HAP-1 (cell line): Measurements from ENCODE around the gene MGLL.

Experiments used
- DNase-seq, 2 experiments: peaks; one replicate each; pipeline ENCODE4 v3.0.0-alpha.2; 2016 to 2020; ENCODE audit warnings: low spot score in 2 of 2
- H3K27me3 ChIP-seq: fragments of 250-450 bp; sonication (Bioruptor Pico); 2 replicates; pipeline ENCODE4 v1.5.1; 2020; ENCODE audit warnings: low read depth, mild to moderate bottlenecking, moderate library complexity
- H3K36me3 ChIP-seq: fragments of 250-450 bp; sonication (Bioruptor Pico); replicated peaks from 2 replicates; pipeline ENCODE4 v1.5.1; 2020; ENCODE audit warnings: mild to moderate bottlenecking
- H3K4me1 ChIP-seq: fragments of 250-450 bp; sonication (Bioruptor Pico); 2 replicates; pipeline ENCODE4 v1.5.1; 2020; ENCODE audit warnings: mild to moderate bottlenecking
- H3K4me3 ChIP-seq: fragments of 250-450 bp; sonication (Bioruptor Pico); 2 replicates; pipeline ENCODE4 v1.5.1; 2020; ENCODE audit warnings: mild to moderate bottlenecking, moderate library complexity
- H3K9me3 ChIP-seq: fragments of 250-450 bp; sonication (Bioruptor Pico); 2 replicates; pipeline ENCODE4 v1.5.1; 2020; ENCODE audit warnings: mild to moderate bottlenecking, moderate library complexity
- in situ Hi-C: fragments of 300-500 bp; cut with MboI; formaldehyde crosslinking; loops from 3 replicates; pipeline ENCODE4 v1.14.3; 2020; ENCODE audit warnings: low sequenced_read_pairs, inconsistent platforms, mixed read lengths

MGLL gene

GRCh38 chr3:127733781-127734180 is 88.5 kb downstream of the MGLL start:
- in situ Hi-C loops: no loop called here
- Histone ChIP-seq H3K4me1 (0 out of 2 replicates have a peak, but pooled peaks cover 2% of the 10 kb centered on the region), H3K36me3 (no peaks in the 10 kb centered on the region), H3K27me3 (peaks cover 12% of the 10 kb centered on the region), H3K4me3 (no peak overlapping the region), H3K9me3 (no peaks in the 10 kb centered on the region)
- no peak for DNase-seq

DNA sequence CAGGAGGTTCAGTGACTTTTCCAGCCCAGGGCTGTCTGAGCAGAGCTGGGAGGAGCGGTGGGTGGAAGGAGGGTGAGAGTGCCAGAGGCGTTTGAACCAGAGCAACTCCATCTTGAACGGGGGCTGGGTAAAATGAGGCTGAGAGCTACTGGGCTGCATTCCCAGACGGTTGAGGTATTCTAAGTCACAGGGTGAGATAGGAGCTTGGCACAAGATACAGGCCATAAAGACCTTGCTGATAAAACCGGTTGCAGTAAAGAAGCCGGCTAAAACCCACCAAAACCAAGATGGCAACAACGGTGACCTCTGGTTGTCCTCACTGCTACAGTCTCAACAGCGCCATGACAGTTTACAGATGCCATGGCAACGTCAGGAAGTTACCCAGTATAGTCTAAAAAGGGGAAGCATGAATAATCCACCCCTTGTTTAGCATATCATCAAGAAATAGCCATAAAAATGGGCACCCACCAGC is 89.4 kb downstream of the MGLL start:
- H3K36me3 ChIP-seq: no peaks in the 10 kb centered on the region
- DNase-seq: no peak
- peaks cover 12% of the 10 kb centered on the region for H3K27me3 ChIP-seq
- H3K9me3 ChIP-seq: no peaks in the 10 kb centered on the region
- H3K4me1 ChIP-seq: 0 out of 2 replicates have a peak, but pooled peaks cover 2% of the 10 kb centered on the region
- in situ Hi-C loops: no loop called here
- no peak overlapping the region for H3K4me3 ChIP-seq

GRCh38 chr3:127732303-127732702 is 90.0 kb downstream of the MGLL start:
- H3K27me3 ChIP-seq: peaks cover 12% of the 10 kb centered on the region
- DNase-seq: no peak
- no peaks in the 10 kb centered on the region for H3K9me3 ChIP-seq
- in situ Hi-C loops: no loop called here
- H3K4me1 ChIP-seq: 0 out of 2 replicates have a peak, but pooled peaks cover 2% of the 10 kb centered on the region
- H3K36me3 ChIP-seq: no peaks in the 10 kb centered on the region
- no peak overlapping the region for H3K4me3 ChIP-seq

DNA sequence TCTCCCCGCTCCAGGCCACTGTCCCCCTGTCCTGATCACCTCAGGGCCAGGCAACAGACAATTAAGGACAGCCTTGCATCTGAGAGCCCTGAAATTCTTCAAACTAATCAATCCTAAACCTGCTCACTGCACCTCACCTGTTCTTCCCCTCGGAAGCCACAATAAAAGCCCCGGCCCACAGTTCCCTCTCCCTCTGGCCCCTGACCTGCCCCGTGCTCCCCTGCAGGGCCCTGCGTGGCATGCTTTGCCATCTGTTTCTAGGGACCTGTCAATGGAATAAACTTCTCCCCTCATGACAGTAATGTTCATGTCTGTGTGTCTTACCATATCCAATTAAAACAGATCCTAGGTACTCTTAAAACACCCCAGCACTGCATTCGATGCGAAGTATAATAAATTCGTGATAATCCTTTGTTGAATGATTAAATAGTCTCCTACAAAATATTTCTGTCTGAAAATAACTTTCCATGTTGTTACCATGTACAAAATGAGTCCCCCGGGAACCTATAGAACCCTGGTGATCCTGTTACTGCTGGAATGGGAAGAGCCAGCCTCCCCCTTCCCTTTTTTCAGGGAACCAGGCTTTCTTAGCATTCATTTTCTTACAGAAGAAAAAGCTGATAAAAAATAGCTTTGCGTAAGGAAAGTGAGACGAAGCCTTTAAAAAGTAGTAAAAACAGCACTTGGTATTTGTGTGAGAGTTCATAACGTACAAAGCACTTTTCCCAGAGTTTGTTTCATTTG is 90.6 kb downstream of the MGLL start:
- in situ Hi-C loops: no loop called here
- Histone ChIP-seq H3K9me3 (no peaks in the 10 kb centered on the region), H3K4me3 (no peak overlapping the region), H3K4me1 (0 out of 2 replicates have a peak, but pooled peaks cover 2% of the 10 kb centered on the region), H3K36me3 (no peaks in the 10 kb centered on the region), H3K27me3 (peaks cover 12% of the 10 kb centered on the region)
- DNase-seq: no peak

DNA sequence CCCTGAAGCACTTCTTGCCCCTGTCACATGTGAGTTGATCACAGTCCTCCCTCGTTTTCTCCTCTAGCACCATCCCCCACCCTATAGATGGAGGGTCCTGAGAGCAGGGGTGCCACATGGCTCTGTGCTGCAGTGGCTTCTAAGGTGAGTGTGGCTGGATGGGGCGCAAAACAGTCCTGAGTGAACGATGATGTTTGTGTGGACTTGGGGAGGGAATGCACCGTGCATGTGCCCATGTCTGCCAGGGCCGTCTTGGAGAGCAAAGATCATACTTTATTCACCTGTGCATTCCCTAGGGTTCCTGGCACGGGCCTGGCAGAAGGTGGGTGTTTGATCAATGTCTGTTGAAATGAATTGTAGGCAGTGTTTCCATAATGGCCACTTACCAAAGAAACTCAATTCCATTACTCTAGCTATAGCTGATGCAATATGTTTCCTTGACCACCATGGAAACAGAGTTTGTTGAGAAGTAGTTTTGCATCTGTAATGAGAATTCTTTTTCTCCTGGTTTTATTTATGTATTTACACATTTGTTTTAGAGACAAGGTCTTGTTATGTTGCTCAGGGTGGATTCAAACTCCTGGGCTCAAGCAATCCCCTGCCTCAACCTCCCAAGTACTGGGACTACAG is 91.5 kb downstream of the MGLL start:
- Histone ChIP-seq H3K36me3 (no peaks in the 10 kb centered on the region), H3K4me1 (0 out of 2 replicates have a peak, but pooled peaks cover 2% of the 10 kb centered on the region), H3K4me3 (no peak overlapping the region), H3K9me3 (no peaks in the 10 kb centered on the region), H3K27me3 (peaks cover 11% of the 10 kb centered on the region)
- in situ Hi-C loops: no loop called here
- DNase-seq: no peak

GRCh38 chr3:127730171-127730570 is 92.1 kb downstream of the MGLL start:
- Histone ChIP-seq H3K9me3 (no peaks in the 10 kb centered on the region), H3K4me3 (no peak overlapping the region), H3K36me3 (no peaks in the 10 kb centered on the region), H3K27me3 (peaks cover 5% of the 10 kb centered on the region), H3K4me1 (0 out of 2 replicates have a peak, but pooled peaks cover 2% of the 10 kb centered on the region)
- in situ Hi-C loops: no loop called here
- no peak for DNase-seq

GRCh38 chr3:127729556-127730056 is 92.7 kb downstream of the MGLL start:
- in situ Hi-C loops: no loop called here
- no peaks in the 10 kb centered on the region; the same call in 1 of the 2 replicates for H3K27me3 ChIP-seq
- no peak overlapping the region for H3K4me3 ChIP-seq
- DNase-seq: no peak
- H3K4me1 ChIP-seq: no peaks in the 10 kb centered on the region
- H3K36me3 ChIP-seq: no peaks in the 10 kb centered on the region
- H3K9me3 ChIP-seq: no peaks in the 10 kb centered on the region

DNA sequence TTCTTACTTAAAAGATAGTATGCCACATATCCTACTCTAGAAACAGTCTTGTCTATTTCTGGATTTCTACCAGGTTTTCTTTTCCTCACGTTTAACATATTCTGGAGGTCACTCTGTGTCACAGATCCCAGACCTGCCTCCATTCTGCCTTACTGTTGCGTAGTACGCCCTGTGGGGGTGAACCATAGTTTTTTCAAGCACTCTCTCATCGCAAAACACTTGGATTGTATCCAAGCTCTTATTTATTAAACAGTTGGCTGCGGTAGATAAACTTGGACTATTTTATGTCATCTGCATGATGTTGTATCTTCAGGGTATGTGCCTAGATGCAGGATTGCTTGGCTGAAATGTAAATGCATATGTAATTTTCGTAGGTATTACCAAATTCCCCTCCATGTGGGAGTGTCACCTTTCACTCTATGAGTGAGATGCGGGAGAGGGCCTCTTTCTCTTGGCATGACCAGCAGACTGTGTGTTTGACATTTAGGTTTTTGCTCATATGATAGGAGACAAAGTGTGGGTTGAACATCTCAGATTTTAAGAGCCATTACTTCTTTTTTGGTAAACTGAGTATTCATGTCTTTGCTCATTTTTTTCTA is 93.8 kb downstream of the MGLL start:
- in situ Hi-C loops: no loop called here
- DNase-seq: no peak
- Histone ChIP-seq H3K36me3 (no peaks in the 10 kb centered on the region), H3K9me3 (no peaks in the 10 kb centered on the region), H3K4me3 (no peak overlapping the region), H3K27me3 (no peaks in the 10 kb centered on the region; the same call in 1 of the 2 replicates), H3K4me1 (no peaks in the 10 kb centered on the region)

DNA sequence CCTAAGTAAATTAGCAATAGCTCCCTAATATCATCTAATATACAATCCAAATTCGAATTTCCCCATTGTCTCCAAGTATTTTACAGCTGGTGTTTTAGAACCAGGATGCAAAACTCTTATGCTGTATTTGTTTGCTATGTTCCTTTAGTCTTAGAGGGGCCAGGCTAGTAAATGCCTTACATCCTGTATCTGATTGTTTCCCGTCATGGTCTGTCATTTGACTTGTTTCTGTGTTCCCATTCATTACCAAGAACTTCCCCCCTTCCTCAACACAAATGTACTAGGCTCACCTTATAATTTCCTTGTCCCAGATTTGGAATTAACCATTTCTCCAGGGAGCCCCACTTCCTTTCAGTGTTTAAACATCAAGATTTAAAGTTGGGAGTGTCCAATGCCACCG is 95.4 kb downstream of the MGLL start:
- Histone ChIP-seq H3K27me3 (no peaks in the 10 kb centered on the region; the same call in 1 of the 2 replicates), H3K4me3 (no peak overlapping the region), H3K9me3 (no peaks in the 10 kb centered on the region), H3K36me3 (no peaks in the 10 kb centered on the region), H3K4me1 (no peaks in the 10 kb centered on the region)
- in situ Hi-C loops: no loop called here
- DNase-seq: no peak

GRCh38 chr3:127723011-127723567 is 99.2 kb downstream of the MGLL start:
- DNase-seq: no peak
- H3K4me1 ChIP-seq: no peaks in the 10 kb centered on the region
- in situ Hi-C loops: no loop called here
- no peaks in the 10 kb centered on the region for H3K36me3 ChIP-seq
- H3K27me3 ChIP-seq: no peaks in the 10 kb centered on the region; the same call in none of the 2 replicates
- no peaks in the 10 kb centered on the region for H3K9me3 ChIP-seq
- H3K4me3 ChIP-seq: no peak overlapping the region

DNA sequence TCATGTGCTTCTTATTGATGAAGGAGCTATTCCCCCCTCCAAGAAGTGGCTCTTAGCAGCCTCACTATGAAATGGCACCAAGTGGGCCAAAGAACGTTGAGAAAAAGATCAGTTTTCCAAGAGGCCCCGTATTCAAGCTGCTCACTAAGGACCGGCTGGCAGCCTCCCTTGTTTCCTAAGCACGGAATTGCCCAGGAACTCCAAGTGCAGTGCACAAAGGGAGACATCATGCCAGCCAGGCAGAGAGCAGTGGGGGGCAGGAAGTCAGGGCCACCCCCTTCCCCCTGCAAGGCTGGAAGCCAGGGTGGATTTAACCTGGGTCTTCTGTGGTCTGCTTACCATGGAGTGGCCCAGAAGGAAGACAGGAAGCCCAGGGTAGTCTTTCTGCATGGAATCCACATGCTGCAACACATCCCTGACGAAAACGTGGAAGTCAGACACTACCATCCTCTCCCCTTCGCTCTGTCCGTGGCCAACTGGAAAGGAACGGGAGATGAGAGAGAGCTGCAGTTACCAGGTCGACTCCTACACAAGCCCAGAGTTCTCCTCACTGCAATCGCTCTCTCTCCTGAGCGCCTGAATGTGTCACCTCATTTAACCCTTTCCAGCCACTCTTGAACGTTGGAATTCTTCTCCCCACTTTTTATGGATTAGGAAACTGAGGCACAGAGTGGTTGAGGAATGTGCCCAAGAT is 100.1 kb downstream of the MGLL start:
- Histone ChIP-seq H3K27me3 (no peaks in the 10 kb centered on the region; the same call in none of the 2 replicates), H3K4me3 (no peak overlapping the region), H3K36me3 (no peaks in the 10 kb centered on the region), H3K4me1 (no peaks in the 10 kb centered on the region), H3K9me3 (no peaks in the 10 kb centered on the region)
- in situ Hi-C loops: no loop called here
- no peak for DNase-seq

GRCh38 chr3:127720985-127721935 is 101.1 kb downstream of the MGLL start:
- Histone ChIP-seq H3K9me3 (no peaks in the 10 kb centered on the region), H3K27me3 (peaks cover 3% of the 10 kb centered on the region), H3K4me1 (no peaks in the 10 kb centered on the region), H3K36me3 (no peaks in the 10 kb centered on the region), H3K4me3 (no peak overlapping the region)
- no peak for DNase-seq
- in situ Hi-C loops: no loop called here
